ENCODE measurements around the gene SLC2A11. TPM values are rescaled to one million over a fixed set of nuclear protein-coding genes. Genes with fewer than 3 reads are reported as not detected.
"Not testable (repeated sequence)": the region's sequence is repeated elsewhere in the genome, so short reads cannot be mapped to it uniquely, and the experiment has no call there.

Gene SLC2A11
- total and polyA plus RNA-seq, 9 of the 15 experiments (the other 6 are each of a cell fraction or from before 2014, with no cell fraction given) = 0.44 to 2.7 (median 2.1) TPM

- BruUV-seq (replicated peaks) = no TSS peak
- Histone ChIP-seq H3K4me3 (no peak overlapping the region), H2AFZ (ENCODE audit: low read depth, low read length) (no peak overlapping the region), H3K4me1 (replicated peaks in 1 of 2; ENCODE audit: control insufficient read depth in 2 of 2, insufficient read depth in 2 of 2, low read length in 2 of 2) (no peaks in the 10 kb centered on the region; a peak in 1 of 5 replicates), H3K4me2 (ENCODE audit: insufficient read depth, low read length) (no peak overlapping the region), H3K9ac (ENCODE audit: insufficient read depth in 1 of 2, low read depth in 2 of 2, low read length in 2 of 2) (no peak overlapping the region), H3K9me1 (ENCODE audit: control insufficient read depth, insufficient read depth, low read length) (no peaks in the 10 kb centered on the region), H4K20me1 (replicated peaks; ENCODE audit: control insufficient read depth, insufficient read depth, low read length) (no peaks in the 10 kb centered on the region), H3K36me3 (ENCODE audit: control insufficient read depth, insufficient read depth, low read length) (peaks cover 28% of the 10 kb centered on the region; the same call in 2 of the 3 replicates), H3K9me3 (replicated peaks; ENCODE audit: control insufficient read depth, insufficient read depth, low read depth, low read length) (no peaks in the 10 kb centered on the region), H3K27me3 (ENCODE audit: control insufficient read depth in 2 of 2, insufficient read depth in 2 of 2, low read length in 2 of 2) (no peaks in the 10 kb centered on the region), H3K79me2 (ENCODE audit: control insufficient read depth, insufficient read depth, low read length) (no peaks in the 10 kb centered on the region; the same call in 2 of the 3 replicates), H3K27ac (ENCODE audit: extremely low read depth, low read depth, low read length) (no peak overlapping the region)
- CTCF ChIA-PET (ENCODE audit: low intra/inter-chr PET ratio) = no interaction called here
- 93% methylated on average over 3 of the region's 3 CpGs for WGBS (ENCODE audit: insufficient coverage, low coverage, missing lambda C conversion rate)
- DNase-seq (ENCODE audit: extremely low read depth in 1 of 4, low spot score in 3 of 4) (no peak), FAIRE-seq (no peak), ATAC-seq (no peak)
- in situ Hi-C loops (cut with MboI) = no loop called here
- TF ChIP-seq L3MBTL2 (IDR thresholded peaks at IDR 0.05) = no peak
- TF ChIP-seq PHF21A (IDR thresholded peaks at IDR 0.05; ENCODE audit: borderline replicate concordance, low read depth) = no peak
- no peak for TF ChIP-seq CHD2 (IDR thresholded peaks at IDR 0.05; ENCODE audit: low read depth, low read length)
- no peak for TF ChIP-seq NELFE (IDR thresholded peaks at IDR 0.05; ENCODE audit: insufficient read depth, insufficient read length)
- no peak for TF ChIP-seq ZNF584 (CRISPR knock-in tag; IDR thresholded peaks at IDR 0.05; ENCODE audit: low read depth)
- no peak for TF ChIP-seq POLR2AphosphoS5 (IDR thresholded peaks at IDR 0.05; ENCODE audit: control insufficient read depth, insufficient read depth, low read depth, low read length)
- POLR2A ChIA-PET = no interaction called here
- intact Hi-C loops (cut with micrococcal nuclease) = no loop called here
Measured at GRCh38 chr22:23915290-23915689, 57.6 kb downstream of the SLC2A11 start.

DNA sequence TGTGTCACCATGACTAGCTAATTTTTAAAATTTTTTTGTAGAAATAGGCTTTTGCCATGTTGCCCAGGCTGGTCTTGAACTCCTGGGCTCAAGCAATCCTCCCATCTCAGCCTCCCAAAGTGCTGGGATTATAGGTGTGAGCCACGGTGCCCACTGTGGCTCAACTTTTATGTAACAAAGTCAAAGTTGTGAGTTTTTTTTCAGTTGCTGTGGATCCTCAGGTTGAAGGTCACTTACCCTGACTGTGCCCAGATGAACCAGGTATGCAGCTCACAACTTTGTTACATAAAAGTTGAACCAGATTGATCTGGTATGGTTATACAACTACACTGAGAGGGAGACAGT is 62.6 kb downstream of the SLC2A11 start:
- H3K9me1 ChIP-seq (ENCODE audit: control insufficient read depth, insufficient read depth, low read length); H3K4me2 ChIP-seq (ENCODE audit: insufficient read depth, low read length); FAIRE-seq; POLR2A ChIA-PET; H3K27me3 ChIP-seq (ENCODE audit: control insufficient read depth in 2 of 2, insufficient read depth in 2 of 2, low read length in 2 of 2); H2AFZ ChIP-seq (ENCODE audit: low read depth, low read length); H3K79me2 ChIP-seq (ENCODE audit: control insufficient read depth, insufficient read depth, low read length); in situ Hi-C loops (cut with MboI); H3K4me3 ChIP-seq; CTCF ChIA-PET (ENCODE audit: low intra/inter-chr PET ratio); intact Hi-C loops (cut with micrococcal nuclease); BruUV-seq (replicated peaks); H3K9ac ChIP-seq (ENCODE audit: insufficient read depth in 1 of 2, low read depth in 2 of 2, low read length in 2 of 2); H3K4me1 ChIP-seq (replicated peaks in 1 of 2; ENCODE audit: control insufficient read depth in 2 of 2, insufficient read depth in 2 of 2, low read length in 2 of 2); H3K27ac ChIP-seq (ENCODE audit: extremely low read depth, low read depth, low read length); ATAC-seq; H4K20me1 ChIP-seq (replicated peaks; ENCODE audit: control insufficient read depth, insufficient read depth, low read length); H3K9me3 ChIP-seq (replicated peaks; ENCODE audit: control insufficient read depth, insufficient read depth, low read depth, low read length): not testable (repeated sequence)
- 88% methylated on average over 1 of the region's 1 CpG for WGBS (ENCODE audit: insufficient coverage, low coverage, missing lambda C conversion rate)
- peaks cover 41% of the 10 kb centered on the region; the same call in 2 of the 3 replicates for H3K36me3 ChIP-seq (ENCODE audit: control insufficient read depth, insufficient read depth, low read length)
- peak in 1 of 4 experiments; percentile 0 for DNase-seq (ENCODE audit: extremely low read depth in 1 of 4, low spot score in 3 of 4)

DNA sequence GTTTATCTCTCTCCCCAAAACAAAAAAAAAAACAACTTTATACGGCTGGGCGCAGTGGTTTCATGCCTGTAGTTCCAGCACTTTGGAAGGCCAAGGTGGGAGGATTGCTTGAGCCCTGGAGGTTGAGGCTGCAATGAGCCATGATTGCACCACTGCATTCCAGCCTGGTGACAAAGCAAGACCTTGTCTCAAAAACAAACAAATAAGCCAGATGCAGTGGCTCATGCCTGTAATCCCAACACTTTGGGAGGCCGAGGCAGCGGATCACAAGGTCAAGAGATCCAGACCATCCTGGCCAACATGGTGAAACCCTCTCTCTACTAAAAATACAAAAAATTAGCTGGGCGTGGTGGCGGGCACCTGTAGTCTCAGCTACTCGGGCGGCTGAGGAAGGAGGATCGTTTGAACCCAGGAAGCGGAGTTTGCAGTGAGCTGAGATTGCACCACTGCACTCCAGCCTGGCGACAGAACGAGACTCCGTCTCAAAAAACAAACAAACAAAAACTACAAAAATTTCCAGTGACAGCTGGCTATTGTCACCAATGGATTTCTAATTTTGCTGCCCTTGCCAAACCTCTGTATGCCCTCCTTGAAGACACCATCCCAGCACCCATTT is 64.0 kb downstream of the SLC2A11 start:
- DNase-seq (ENCODE audit: extremely low read depth in 1 of 4, low spot score in 3 of 4); H3K27me3 ChIP-seq (ENCODE audit: control insufficient read depth in 2 of 2, insufficient read depth in 2 of 2, low read length in 2 of 2); H3K79me2 ChIP-seq (ENCODE audit: control insufficient read depth, insufficient read depth, low read length); FAIRE-seq; H4K20me1 ChIP-seq (replicated peaks; ENCODE audit: control insufficient read depth, insufficient read depth, low read length); CTCF ChIA-PET (ENCODE audit: low intra/inter-chr PET ratio); BruUV-seq (replicated peaks); H3K9me1 ChIP-seq (ENCODE audit: control insufficient read depth, insufficient read depth, low read length); H2AFZ ChIP-seq (ENCODE audit: low read depth, low read length); ATAC-seq; H3K4me1 ChIP-seq (replicated peaks in 1 of 2; ENCODE audit: control insufficient read depth in 2 of 2, insufficient read depth in 2 of 2, low read length in 2 of 2); H3K9ac ChIP-seq (ENCODE audit: insufficient read depth in 1 of 2, low read depth in 2 of 2, low read length in 2 of 2); H3K9me3 ChIP-seq (replicated peaks; ENCODE audit: control insufficient read depth, insufficient read depth, low read depth, low read length); H3K4me2 ChIP-seq (ENCODE audit: insufficient read depth, low read length); H3K4me3 ChIP-seq; H3K27ac ChIP-seq (ENCODE audit: extremely low read depth, low read depth, low read length); in situ Hi-C loops (cut with MboI); intact Hi-C loops (cut with micrococcal nuclease): not testable (repeated sequence)
- POLR2A ChIA-PET = interaction anchor here (0.7 kb wide), 1 partner anchor 21 kb away, joined by 3 read pairs; no protein-coding TSS in a partner anchor
- 97% methylated on average over 7 of the region's 13 CpGs for WGBS (ENCODE audit: insufficient coverage, low coverage, missing lambda C conversion rate)
- peaks cover 46% of the 10 kb centered on the region; the same call in 2 of the 3 replicates for H3K36me3 ChIP-seq (ENCODE audit: control insufficient read depth, insufficient read depth, low read length)
